K562 (cell line): Measurements from ENCODE around the gene NAGPA. TPM values are rescaled to one million over a fixed set of nuclear protein-coding genes. Genes with fewer than 3 reads are reported as not detected.
A peak's percentile ranks its signal among the peaks of the same experiment; 100 is the strongest.

Experiments used
- ATAC-seq: fragments of 200-7000 bp; cut with Tn5 transposase; 3 replicates; pipeline ENCODE4 v1.9.1; 2020; ENCODE audit warnings: moderate library complexity
- BruUV-seq: library from RNA; stranded (reverse); fragments of 400-500 nt; replicated peaks from 2 replicates; lab custom pipeline; 2021; lab: Mats Ljungman, UMichigan
- CTCF ChIA-PET: fragments of 300-600 bp; formaldehyde crosslinking; extraction: SDS; loops from one replicate; lab custom pipeline; 2021; ENCODE audit warnings: low intra/inter-chr PET ratio; lab: Yijun Ruan, JAX
- POLR2A ChIA-PET: fragments of 300-600, 350-650 bp; sonication (Branson Sonifier 250); formaldehyde crosslinking; extraction: SDS; loops from one replicate; lab custom pipeline; 2021; ENCODE audit warnings: antibody characterized with exemption, inconsistent platforms; lab: Yijun Ruan, JAX
- DNase-seq, 4 experiments: peaks; one replicate each; pipeline versions ENCODE4 v3.0.0 to v3.0.0-alpha.2; 2011 to 2018; ENCODE audit warnings: low spot score in 3 of 4, mixed read lengths in 3 of 4; ENCODE audit errors: extremely low read depth in 1 of 4
- FAIRE-seq: peaks from 2 replicates; lab custom pipeline; 2011; peaks lifted over from hg19 to GRCh38; lab: Jason Lieb, UNC
- H2AFZ ChIP-seq: 2 replicates; pipeline ENCODE4 v1.6.0; 2011; ENCODE audit warnings: low read depth, low read length, control low read depth, inconsistent platforms
- H3K27ac ChIP-seq: fragments of 200-600 bp; 3 replicates; pipeline ENCODE4 v1.8.0; 2011; ENCODE audit warnings: low read depth, mild to moderate bottlenecking, control low read depth, inconsistent platforms, low read length, moderate library complexity, mixed read lengths; ENCODE audit errors: extremely low read depth
- H3K27me3 ChIP-seq, 2 experiments: fragments of 300-600 bp in 1 of 2; 2 replicates in 1 of 2; 3 replicates in 1 of 2; pipeline versions ENCODE4 v1.6.0 to v1.8.0; 2011; ENCODE audit warnings: inconsistent platforms in 2 of 2, low read length in 2 of 2, mild to moderate bottlenecking in 1 of 2, mixed read lengths in 1 of 2, moderate library complexity in 1 of 2; ENCODE audit not compliant: control insufficient read depth in 2 of 2, insufficient read depth in 2 of 2
- H3K36me3 ChIP-seq: fragments of 300-600 bp; 3 replicates; pipeline ENCODE4 v1.8.0; 2011; ENCODE audit warnings: mild to moderate bottlenecking, low read length, inconsistent platforms; ENCODE audit not compliant: control insufficient read depth, insufficient read depth
- H3K4me1 ChIP-seq, 2 experiments: fragments of 200-600 bp in 1 of 2; replicated peaks in 1 of 2; 2 replicates in 1 of 2; 3 replicates in 1 of 2; pipeline versions ENCODE4 v1.5.1 to v1.8.0; 2011; ENCODE audit warnings: inconsistent platforms in 2 of 2, low read length in 2 of 2, mild to moderate bottlenecking in 1 of 2, mixed read lengths in 1 of 2, moderate library complexity in 1 of 2; ENCODE audit not compliant: control insufficient read depth in 2 of 2, insufficient read depth in 2 of 2
- H3K4me2 ChIP-seq: 2 replicates; pipeline ENCODE4 v1.6.1; 2011; ENCODE audit warnings: low read length, control low read depth, inconsistent platforms, mixed read lengths; ENCODE audit not compliant: insufficient read depth
- H3K4me3 ChIP-seq: fragments of 200-600 bp; sonication (generic), shearing (Covaris generic); 2 replicates; pipeline ENCODE4 v1.5.1; 2016; ENCODE audit warnings: control low read depth, inconsistent platforms
- H3K79me2 ChIP-seq: fragments of 200-600 bp; 3 replicates; pipeline ENCODE4 v1.8.0; 2011; ENCODE audit warnings: low read length, inconsistent platforms; ENCODE audit not compliant: control insufficient read depth, insufficient read depth
- H3K9ac ChIP-seq, 2 experiments: 2 replicates each; pipeline versions ENCODE4 v1.6.0 to v1.6.1; 2011; ENCODE audit warnings: low read depth in 2 of 2, low read length in 2 of 2, control low read depth in 1 of 2, inconsistent platforms in 1 of 2, mild to moderate bottlenecking in 1 of 2, mixed read lengths in 1 of 2; ENCODE audit not compliant: insufficient read depth in 1 of 2
- H3K9me1 ChIP-seq: one replicate; pipeline ENCODE4 v1.6.0; 2011; ENCODE audit warnings: inconsistent platforms, mild to moderate bottlenecking, low read length, moderate library complexity; ENCODE audit not compliant: control insufficient read depth, insufficient read depth
- H3K9me3 ChIP-seq: replicated peaks from 2 replicates; pipeline ENCODE4 v1.5.1; 2011; ENCODE audit warnings: low read depth, low read length, inconsistent platforms; ENCODE audit not compliant: control insufficient read depth, insufficient read depth
- H4K20me1 ChIP-seq: replicated peaks from 2 replicates; pipeline ENCODE4 v1.6.1; 2011; ENCODE audit warnings: low read length, inconsistent platforms, mixed read lengths; ENCODE audit not compliant: control insufficient read depth, insufficient read depth
- HNRNPUL1 ChIP-seq: fragments of 200-400 bp; formaldehyde crosslinking; IDR thresholded peaks from 2 replicates; pipeline ENCODE4 v1.6.1; 2017; ENCODE audit warnings: low read length
- SPI1 ChIP-seq: IDR thresholded peaks from 2 replicates; pipeline ENCODE4 v1.6.1; 2011; ENCODE audit warnings: low read depth, low read length, control low read depth, borderline replicate concordance
- WGBS: fragments of 100-300 bp; shearing (Covaris generic); methylation state at CpG from one replicate; pipeline ENCODE4 v1.1.6; 2016; ENCODE audit warnings: low coverage, mixed read lengths; ENCODE audit not compliant: insufficient coverage; ENCODE audit errors: missing lambda C conversion rate; 5-methylcytosine and 5-hydroxymethylcytosine counted together
- in situ Hi-C: fragments of 300-500 bp; cut with MboI; formaldehyde crosslinking; loops from 4 replicates; pipeline ENCODE4 v1.15.0; 2018; ENCODE audit warnings: inconsistent platforms, mixed read lengths
- intact Hi-C: fragments of 100-400 bp; cut with micrococcal nuclease; formaldehyde crosslinking; loops from 2 replicates; pipeline ENCODE4 v1.14.2; 2022
- polyA plus RNA-seq, 8 experiments: library from polyadenylated mRNA; depleted of rRNA in 4 of 8; stranded (reverse) in 5 of 8; unstranded in 3 of 8; fragments of >200 nt; fragmentation: Nextera tagmentation in 2 of 8; fragmentation: Illumina TruSeq in 1 of 8; extraction: Ambion mirVana in 2 of 8; extraction: Trizol in 1 of 8; gene quantifications; 2 replicates each; pipeline versions ENCODE4 v1.2.1 to v1.2.3, GENCODE V29; 2011 to 2014; ENCODE audit warnings: inconsistent platforms in 1 of 8, missing spikeins in 1 of 8
- total RNA-seq, 7 experiments: library from RNA; depleted of rRNA in 6 of 7; stranded (reverse); fragments of >200 nt in 6 of 7; fragmentation: Illumina TruSeq in 2 of 7; extraction: Trizol in 2 of 7; gene quantifications; 2 replicates each; pipeline versions ENCODE4 v1.2.1 to v1.2.3, GENCODE V29; 2011 to 2021; ENCODE audit warnings: low replicate concordance in 1 of 7

Gene NAGPA
- total and polyA plus RNA-seq, 9 of the 15 experiments (the other 6 are each of a cell fraction or from before 2014, with no cell fraction given): 0.15 to 12.7 (median 4.6) TPM

GRCh38 chr16:4976079-4976478, 57.7 kb downstream of the NAGPA start:
- intact Hi-C loops: no loop called here
- Histone ChIP-seq H2AFZ (no peak overlapping the region), H3K4me2 (no peak overlapping the region), H3K9me1 (no peaks in the 10 kb centered on the region), H3K9me3 (no peaks in the 10 kb centered on the region), H3K4me1 (peaks cover 0 to 8% of the 10 kb centered on the region in 2 experiments; a peak in 3 of 5 replicates), H3K4me3 (no peak overlapping the region), H3K79me2 (no peaks in the 10 kb centered on the region), H3K9ac (no peak overlapping the region), H4K20me1 (0 out of 2 replicates have a peak, but pooled peaks cover 7% of the 10 kb centered on the region), H3K36me3 (no peaks in the 10 kb centered on the region), H3K27me3 (peaks cover 15 to 29% of the 10 kb centered on the region in 2 experiments; a peak in 3 of 5 replicates), H3K27ac (no peak overlapping the region)
- TF ChIP-seq SPI1: 0 out of 2 replicates have a peak, but pooled peaks have one; percentile 49
- TF ChIP-seq HNRNPUL1: no peak
- ChIA-PET CTCF (no interaction called here), POLR2A (interaction anchor here (0.7 kb wide), 1 partner anchor 1665 kb away, joined by 3 read pairs; no protein-coding TSS in a partner anchor)
- no TSS peak for BruUV-seq
- in situ Hi-C loops: no loop called here
- FAIRE-seq: no peak
- ATAC-seq: no peak
- DNase-seq: no peak
- 0% methylated on average over 2 of the region's 2 CpGs for WGBS

Other genes starting within 250 kb of the NAGPA start
Only the 7 nearest of the 10 such genes appear.
- 36.5 and 41.6 TPM in 2 replicates for gene GLYR1, start 186.6 kb downstream of the NAGPA start, total RNA-seq (2014; rRNA removed)
- 59.6 and 76.9 TPM in 2 replicates for gene GLYR1, start 186.6 kb downstream of the NAGPA start, total RNA-seq (2014; rRNA removed; fragmentation: Illumina TruSeq; extraction: Trizol)
- 70.9 and 72.4 TPM in 2 replicates for gene GLYR1, start 186.6 kb downstream of the NAGPA start, total RNA-seq (2015; rRNA removed; fragmentation: Illumina TruSeq; extraction: Trizol)
- 92.7 and 97.6 TPM in 2 replicates for gene GLYR1, start 186.6 kb downstream of the NAGPA start, total RNA-seq (2021)
- 60.2 and 63.0 TPM in 2 replicates for gene GLYR1, start 186.6 kb downstream of the NAGPA start, polyA plus RNA-seq (2011; rRNA removed)
- gene GLYR1, start 186.6 kb downstream of the NAGPA start, polyA plus RNA-seq (2014; fragmentation: Illumina TruSeq; extraction: Trizol): 96.4 and 99.2 TPM in 2 replicates
- 1 to 10 TPM; 6.7 to 8.3 TPM for gene GLYR1, start 186.6 kb downstream of the NAGPA start, polyA plus RNA-seq (2014; fragmentation: Nextera tagmentation; extraction: Ambion mirVana)
- 83.1 and 89.8 TPM in 2 replicates for gene GLYR1, start 186.6 kb downstream of the NAGPA start, polyA plus RNA-seq (2014; rRNA removed)
- gene UBN1, start 186.5 kb downstream of the NAGPA start, total RNA-seq (2014; rRNA removed): 20.6 and 20.8 TPM in 2 replicates
- gene UBN1, start 186.5 kb downstream of the NAGPA start, total RNA-seq (2014; rRNA removed; fragmentation: Illumina TruSeq; extraction: Trizol): 19.8 and 23.9 TPM in 2 replicates
- gene UBN1, start 186.5 kb downstream of the NAGPA start, total RNA-seq (2015; rRNA removed; fragmentation: Illumina TruSeq; extraction: Trizol): 24.4 and 25.0 TPM in 2 replicates
- gene UBN1, start 186.5 kb downstream of the NAGPA start, total RNA-seq (2021): 40.9 and 45.7 TPM in 2 replicates
- gene UBN1, start 186.5 kb downstream of the NAGPA start, polyA plus RNA-seq (2011; rRNA removed): 14.9 and 15.4 TPM in 2 replicates
- 31.2 and 34.2 TPM in 2 replicates for gene UBN1, start 186.5 kb downstream of the NAGPA start, polyA plus RNA-seq (2014; fragmentation: Illumina TruSeq; extraction: Trizol)
- 1 to 10 TPM; 1.5 to 2.4 TPM for gene UBN1, start 186.5 kb downstream of the NAGPA start, polyA plus RNA-seq (2014; fragmentation: Nextera tagmentation; extraction: Ambion mirVana)
- 21.1 and 25.5 TPM in 2 replicates for gene UBN1, start 186.5 kb downstream of the NAGPA start, polyA plus RNA-seq (2014; rRNA removed)
- gene PPL, start 96.8 kb downstream of the NAGPA start, total RNA-seq (2014; rRNA removed): 0.09 and 0.16 TPM in 2 replicates
- 0.03 TPM in 1 of 2 replicates, not detected in the other for gene PPL, start 96.8 kb downstream of the NAGPA start, total RNA-seq (2014; rRNA removed; fragmentation: Illumina TruSeq; extraction: Trizol)
- 0.04 TPM in 1 of 2 replicates, not detected in the other for gene PPL, start 96.8 kb downstream of the NAGPA start, total RNA-seq (2015; rRNA removed; fragmentation: Illumina TruSeq; extraction: Trizol)
- 0.07 and 0.13 TPM in 2 replicates for gene PPL, start 96.8 kb downstream of the NAGPA start, total RNA-seq (2021)
- 0.05 and 0.07 TPM in 2 replicates for gene PPL, start 96.8 kb downstream of the NAGPA start, polyA plus RNA-seq (2011; rRNA removed)
- 0.03 and 0.10 TPM in 2 replicates for gene PPL, start 96.8 kb downstream of the NAGPA start, polyA plus RNA-seq (2014; fragmentation: Illumina TruSeq; extraction: Trizol)
- under 1 TPM in 1 of 2 experiments, not detected in 1; 0.15 TPM for gene PPL, start 96.8 kb downstream of the NAGPA start, polyA plus RNA-seq (2014; fragmentation: Nextera tagmentation; extraction: Ambion mirVana)
- 0.01 and 0.03 TPM in 2 replicates for gene PPL, start 96.8 kb downstream of the NAGPA start, polyA plus RNA-seq (2014; rRNA removed)
- not detected in 2 replicates for gene SEC14L5, start 75.6 kb downstream of the NAGPA start, total RNA-seq (2014; rRNA removed)
- not detected in 2 replicates for gene SEC14L5, start 75.6 kb downstream of the NAGPA start, total RNA-seq (2014; rRNA removed; fragmentation: Illumina TruSeq; extraction: Trizol)
- not detected in 2 replicates for gene SEC14L5, start 75.6 kb downstream of the NAGPA start, total RNA-seq (2015; rRNA removed; fragmentation: Illumina TruSeq; extraction: Trizol)
- 0.22 TPM in 1 of 2 replicates, not detected in the other for gene SEC14L5, start 75.6 kb downstream of the NAGPA start, total RNA-seq (2021)
- gene SEC14L5, start 75.6 kb downstream of the NAGPA start, polyA plus RNA-seq (2011; rRNA removed): not detected in 2 replicates
- gene SEC14L5, start 75.6 kb downstream of the NAGPA start, polyA plus RNA-seq (2014; fragmentation: Illumina TruSeq; extraction: Trizol): not detected in 2 replicates
- not detected for gene SEC14L5, start 75.6 kb downstream of the NAGPA start, polyA plus RNA-seq (2014; fragmentation: Nextera tagmentation; extraction: Ambion mirVana)
- gene SEC14L5, start 75.6 kb downstream of the NAGPA start, polyA plus RNA-seq (2014; rRNA removed): 0.11 TPM in 1 of 2 replicates, not detected in the other
- gene C16orf89, start 32.0 kb upstream of the NAGPA start, total RNA-seq (2014; rRNA removed): not detected in 2 replicates
- not detected in 2 replicates for gene C16orf89, start 32.0 kb upstream of the NAGPA start, total RNA-seq (2014; rRNA removed; fragmentation: Illumina TruSeq; extraction: Trizol)
- gene C16orf89, start 32.0 kb upstream of the NAGPA start, total RNA-seq (2015; rRNA removed; fragmentation: Illumina TruSeq; extraction: Trizol): not detected in 2 replicates
- gene C16orf89, start 32.0 kb upstream of the NAGPA start, total RNA-seq (2021): not detected in 2 replicates
- gene C16orf89, start 32.0 kb upstream of the NAGPA start, polyA plus RNA-seq (2011; rRNA removed): not detected in 2 replicates
- gene C16orf89, start 32.0 kb upstream of the NAGPA start, polyA plus RNA-seq (2014; fragmentation: Illumina TruSeq; extraction: Trizol): not detected in 2 replicates
- not detected for gene C16orf89, start 32.0 kb upstream of the NAGPA start, polyA plus RNA-seq (2014; fragmentation: Nextera tagmentation; extraction: Ambion mirVana)
- not detected in 2 replicates for gene C16orf89, start 32.0 kb upstream of the NAGPA start, polyA plus RNA-seq (2014; rRNA removed)
- gene ALG1, start 37.9 kb upstream of the NAGPA start, total RNA-seq (2014; rRNA removed): 18.9 and 23.8 TPM in 2 replicates
- gene ALG1, start 37.9 kb upstream of the NAGPA start, total RNA-seq (2014; rRNA removed; fragmentation: Illumina TruSeq; extraction: Trizol): 10.7 and 12.3 TPM in 2 replicates
- 14.6 and 17.8 TPM in 2 replicates for gene ALG1, start 37.9 kb upstream of the NAGPA start, total RNA-seq (2015; rRNA removed; fragmentation: Illumina TruSeq; extraction: Trizol)
- gene ALG1, start 37.9 kb upstream of the NAGPA start, total RNA-seq (2021): 20.8 and 26.4 TPM in 2 replicates
- 15.0 and 19.9 TPM in 2 replicates for gene ALG1, start 37.9 kb upstream of the NAGPA start, polyA plus RNA-seq (2011; rRNA removed)
- 18.3 and 19.0 TPM in 2 replicates for gene ALG1, start 37.9 kb upstream of the NAGPA start, polyA plus RNA-seq (2014; fragmentation: Illumina TruSeq; extraction: Trizol)
- 1 to 10 TPM; 1.1 to 2.8 TPM for gene ALG1, start 37.9 kb upstream of the NAGPA start, polyA plus RNA-seq (2014; fragmentation: Nextera tagmentation; extraction: Ambion mirVana)
- gene ALG1, start 37.9 kb upstream of the NAGPA start, polyA plus RNA-seq (2014; rRNA removed): 18.3 and 18.8 TPM in 2 replicates
- gene EEF2KMT, start 63.9 kb upstream of the NAGPA start, total RNA-seq (2014; rRNA removed): 19.5 and 26.2 TPM in 2 replicates
- gene EEF2KMT, start 63.9 kb upstream of the NAGPA start, total RNA-seq (2014; rRNA removed; fragmentation: Illumina TruSeq; extraction: Trizol): 10.3 and 10.4 TPM in 2 replicates
- 12.8 and 13.8 TPM in 2 replicates for gene EEF2KMT, start 63.9 kb upstream of the NAGPA start, total RNA-seq (2015; rRNA removed; fragmentation: Illumina TruSeq; extraction: Trizol)
- gene EEF2KMT, start 63.9 kb upstream of the NAGPA start, total RNA-seq (2021): 22.7 and 25.3 TPM in 2 replicates
- 7.8 and 8.4 TPM in 2 replicates for gene EEF2KMT, start 63.9 kb upstream of the NAGPA start, polyA plus RNA-seq (2011; rRNA removed)
- gene EEF2KMT, start 63.9 kb upstream of the NAGPA start, polyA plus RNA-seq (2014; fragmentation: Illumina TruSeq; extraction: Trizol): 15.6 and 16.5 TPM in 2 replicates
- 1 to 10 TPM; 4.2 to 8.9 TPM for gene EEF2KMT, start 63.9 kb upstream of the NAGPA start, polyA plus RNA-seq (2014; fragmentation: Nextera tagmentation; extraction: Ambion mirVana)
- 13.3 and 19.1 TPM in 2 replicates for gene EEF2KMT, start 63.9 kb upstream of the NAGPA start, polyA plus RNA-seq (2014; rRNA removed)